ENCODE measurements around the gene RPS21.

- TF ChIP-seq CTCF (IDR thresholded peaks at IDR 0.05; ENCODE audit: poor library complexity, severe bottlenecking) (no peak), POLR2AphosphoS5 (IDR thresholded peaks at IDR 0.05) (no peak), EZH2 (IDR thresholded peaks at IDR 0.05; ENCODE audit: borderline replicate concordance, insufficient read depth, low read length, poor library complexity, severe bottlenecking) (no peak), REST (IDR thresholded peaks at IDR 0.05; ENCODE audit: borderline replicate concordance) (no peak), TAF1 (IDR thresholded peaks at IDR 0.05; ENCODE audit: low read depth) (no peak)
These were observed 42.8 kb downstream of the RPS21 start for GRCh38 chr20:62429455-62430310.

Data from neural cell (in vitro differentiated cells).